Cardiac fibroblast (primary cell): Measurements from ENCODE around the gene SOCS2.
A peak's percentile ranks its signal among the peaks of the same experiment; 100 is the strongest.

Experiments
- DNase-seq, 2 donors: peaks; one replicate each; pipeline versions ENCODE4 v3.0.0 to v3.0.0-alpha.2; 2010; ENCODE audit warnings: low read depth in 2 of 2
- H3K4me3 ChIP-seq, 2 donors: replicated peaks in 1 of 2; 1 replicate in 1 of 2; 2 replicates in 1 of 2; pipeline ENCODE4 v1.5.1; 2011; ENCODE audit warnings: low read depth in 2 of 2, low read length in 2 of 2, mild to moderate bottlenecking in 2 of 2, moderate library complexity in 1 of 2
- TF ChIP-seq, protein P1 (sequence below): IDR thresholded peaks from one replicate; pipeline ENCODE4 v1.5.1; 2011; ENCODE audit warnings: low read depth, mild to moderate bottlenecking, low read length, inconsistent platforms

The SOCS2 gene

GRCh38 chr12:93571925-93572711 is at the start of gene SOCS2:
SOCS2 (plus strand) TSS chr12:93572675; CDS start chr12:93572898, 223 bp downstream.
- DNase-seq: peak in 1 of 2 donors; percentile 15
- TF ChIP-seq, protein P1, sequence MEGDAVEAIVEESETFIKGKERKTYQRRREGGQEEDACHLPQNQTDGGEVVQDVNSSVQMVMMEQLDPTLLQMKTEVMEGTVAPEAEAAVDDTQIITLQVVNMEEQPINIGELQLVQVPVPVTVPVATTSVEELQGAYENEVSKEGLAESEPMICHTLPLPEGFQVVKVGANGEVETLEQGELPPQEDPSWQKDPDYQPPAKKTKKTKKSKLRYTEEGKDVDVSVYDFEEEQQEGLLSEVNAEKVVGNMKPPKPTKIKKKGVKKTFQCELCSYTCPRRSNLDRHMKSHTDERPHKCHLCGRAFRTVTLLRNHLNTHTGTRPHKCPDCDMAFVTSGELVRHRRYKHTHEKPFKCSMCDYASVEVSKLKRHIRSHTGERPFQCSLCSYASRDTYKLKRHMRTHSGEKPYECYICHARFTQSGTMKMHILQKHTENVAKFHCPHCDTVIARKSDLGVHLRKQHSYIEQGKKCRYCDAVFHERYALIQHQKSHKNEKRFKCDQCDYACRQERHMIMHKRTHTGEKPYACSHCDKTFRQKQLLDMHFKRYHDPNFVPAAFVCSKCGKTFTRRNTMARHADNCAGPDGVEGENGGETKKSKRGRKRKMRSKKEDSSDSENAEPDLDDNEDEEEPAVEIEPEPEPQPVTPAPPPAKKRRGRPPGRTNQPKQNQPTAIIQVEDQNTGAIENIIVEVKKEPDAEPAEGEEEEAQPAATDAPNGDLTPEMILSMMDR: no peak
- H3K4me3 ChIP-seq: peak within 1 kb of the TSS; percentile 70 to 83

- TF ChIP-seq, protein P1: no peak
- DNase-seq: no peak
- H3K4me3 ChIP-seq: no peak overlapping the region
Observed at GRCh38 chr12:93524386-93525133, 47.9 kb upstream of the SOCS2 start.

DNA sequence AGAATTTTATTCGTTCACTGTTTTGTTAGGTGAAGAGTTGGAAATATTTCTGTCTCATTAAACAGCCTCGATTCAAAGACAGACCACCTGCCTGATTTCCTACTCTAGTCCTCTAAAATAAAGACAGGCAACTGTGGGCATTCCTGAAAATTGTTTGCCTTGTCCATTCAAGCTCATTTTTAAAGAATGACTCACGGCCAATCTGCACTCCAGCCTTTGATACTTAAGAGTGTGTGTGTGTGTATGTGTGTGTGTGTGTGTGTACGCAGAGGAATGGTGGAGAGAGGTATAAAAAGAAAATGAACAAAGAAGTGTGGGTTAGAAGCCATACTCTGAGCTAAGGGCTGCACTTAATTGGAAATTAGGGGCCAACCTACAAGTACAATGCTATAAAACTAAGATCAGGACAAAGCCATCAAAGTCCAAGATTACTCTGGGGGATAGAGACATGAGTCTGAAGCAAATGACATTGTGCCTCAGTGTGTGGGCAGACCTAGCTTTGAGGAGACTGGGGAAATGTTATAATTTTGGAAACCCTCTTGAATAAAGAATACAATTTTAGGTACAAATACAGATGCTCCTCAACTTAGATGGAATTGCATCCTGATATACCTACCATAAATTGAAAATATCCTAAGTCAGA is 45.6 kb upstream of the SOCS2 start:
- peak; percentile 93 to 95 for DNase-seq
- TF ChIP-seq, protein P1: no peak
- H3K4me3 ChIP-seq: no peak overlapping the region

- DNase-seq: peak; percentile 65 to 85
- TF ChIP-seq, protein P1: no peak
Observed at GRCh38 chr12:93530358-93530757, 42.1 kb upstream of the SOCS2 start.

GRCh38 chr12:93533310-93533709 is 39.2 kb upstream of the SOCS2 start:
- TF ChIP-seq, protein P1: no peak
- no peak for DNase-seq
- H3K4me3 ChIP-seq: no peak overlapping the region

More at GRCh38 chr12:93530358-93530757, 42.1 kb upstream of the SOCS2 start:
- H3K4me3 ChIP-seq: no peak overlapping the region

DNA sequence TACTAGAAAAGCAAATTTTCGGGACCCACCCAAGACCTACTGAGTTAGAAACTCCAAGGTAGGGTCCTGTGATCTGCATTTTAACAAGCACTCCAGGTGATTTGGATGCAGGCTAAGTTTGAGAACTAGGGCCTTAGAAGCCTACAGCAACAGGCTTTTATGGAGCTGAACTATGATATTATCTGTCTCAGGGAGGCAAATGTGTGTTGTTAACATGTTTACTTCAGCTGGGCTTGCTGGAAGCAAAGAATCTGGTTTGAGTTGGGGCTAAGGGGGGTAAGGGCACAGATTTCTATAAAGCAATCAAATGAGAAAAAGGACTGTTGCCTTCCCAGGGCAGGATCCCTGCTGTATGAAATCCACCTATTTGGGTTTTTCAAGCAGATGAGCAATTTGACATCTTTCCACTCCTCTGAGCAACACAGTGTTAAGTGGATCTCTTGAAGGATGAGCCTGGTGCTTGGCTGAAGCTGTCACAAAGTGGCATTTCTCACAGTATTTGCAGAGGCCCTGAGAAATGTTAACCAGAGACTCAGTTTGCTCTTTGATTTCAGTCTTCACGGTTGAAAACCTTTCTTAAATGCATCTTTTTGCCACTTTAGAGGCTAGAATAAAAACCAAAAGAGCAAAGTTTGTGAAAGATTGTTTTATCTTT is 36.2 kb upstream of the SOCS2 start:
- DNase-seq: no peak
- no peak overlapping the region for H3K4me3 ChIP-seq
- TF ChIP-seq, protein P1: no peak
